ENCODE measurements around the gene TRIM13.
A peak's percentile ranks its signal among the peaks of the same experiment; 100 is the strongest.
"Not testable (repeated sequence)": the region's sequence is repeated elsewhere in the genome, so short reads cannot be mapped to it uniquely, and the experiment has no call there.

The TRIM13 gene, protein sequence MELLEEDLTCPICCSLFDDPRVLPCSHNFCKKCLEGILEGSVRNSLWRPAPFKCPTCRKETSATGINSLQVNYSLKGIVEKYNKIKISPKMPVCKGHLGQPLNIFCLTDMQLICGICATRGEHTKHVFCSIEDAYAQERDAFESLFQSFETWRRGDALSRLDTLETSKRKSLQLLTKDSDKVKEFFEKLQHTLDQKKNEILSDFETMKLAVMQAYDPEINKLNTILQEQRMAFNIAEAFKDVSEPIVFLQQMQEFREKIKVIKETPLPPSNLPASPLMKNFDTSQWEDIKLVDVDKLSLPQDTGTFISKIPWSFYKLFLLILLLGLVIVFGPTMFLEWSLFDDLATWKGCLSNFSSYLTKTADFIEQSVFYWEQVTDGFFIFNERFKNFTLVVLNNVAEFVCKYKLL

GRCh38 chr13:49996951-49997895, at the start of gene TRIM13:
TRIM13 (plus strand) TSS chr13:49997042; CDS start chr13:50011941, 14,899 bp downstream.
- peak; percentile 87 to 89 for DNase-seq

DNA sequence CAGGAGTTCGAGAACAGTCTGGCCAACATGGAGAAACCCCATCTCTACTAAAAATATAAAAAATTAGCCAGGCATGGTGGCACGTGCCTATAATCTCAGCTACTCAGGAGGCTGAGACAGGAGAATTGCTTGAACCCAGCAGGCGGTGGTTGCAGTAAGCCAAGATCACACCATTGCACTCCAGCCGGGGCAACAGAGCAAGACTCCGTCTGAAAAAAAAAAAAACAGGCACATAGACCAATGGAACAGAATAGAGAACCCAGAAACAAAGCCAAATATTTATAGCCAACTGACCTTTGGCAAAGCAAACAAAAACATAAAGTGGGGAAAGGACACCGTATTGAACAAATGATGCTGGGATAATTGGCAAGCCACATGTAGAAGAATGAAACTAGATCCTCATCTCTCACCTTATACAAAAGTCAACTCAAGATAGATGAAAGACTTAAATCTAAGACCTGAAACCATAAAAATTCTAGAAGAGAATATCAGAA, 48.0 kb upstream of the TRIM13 start:
- DNase-seq, result not testable (repeated sequence)

DNA sequence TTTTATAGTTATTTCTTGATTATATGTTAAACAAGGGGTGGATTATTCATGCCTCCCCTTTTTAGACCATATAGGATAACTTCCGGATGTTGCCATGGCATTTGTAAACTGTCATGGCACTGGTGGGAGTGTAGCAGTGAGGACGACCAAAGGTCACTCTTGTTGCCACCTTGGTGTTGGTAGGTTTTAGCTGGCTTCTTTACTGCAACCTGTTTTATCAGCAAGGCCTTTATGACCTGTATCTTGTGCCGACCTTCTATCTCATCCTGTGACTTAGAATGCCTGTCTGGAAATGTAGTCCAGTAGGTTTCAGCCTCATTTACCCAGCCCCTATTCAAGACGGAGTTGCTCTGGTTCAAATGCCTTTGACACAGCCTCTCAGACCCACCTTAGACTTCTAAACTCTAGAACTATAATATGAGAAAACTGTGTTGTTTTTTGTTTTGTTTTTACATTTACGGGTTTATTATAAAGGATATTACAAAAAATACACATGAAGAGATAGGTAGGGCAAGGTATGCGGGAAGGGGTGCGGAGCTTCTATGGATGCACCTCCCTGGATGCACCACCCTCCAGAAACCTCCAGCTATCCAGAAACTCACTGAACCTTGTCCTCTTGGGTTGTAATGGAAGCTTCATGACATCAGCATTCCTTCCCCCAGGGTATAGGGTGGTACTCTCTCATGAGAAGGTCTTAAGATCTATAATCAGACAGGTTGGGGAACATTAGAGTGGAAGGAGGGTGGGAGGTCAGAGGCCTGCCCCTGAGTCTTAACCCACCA, 44.9 kb upstream of the TRIM13 start:
- DNase-seq, result no peak

DNA sequence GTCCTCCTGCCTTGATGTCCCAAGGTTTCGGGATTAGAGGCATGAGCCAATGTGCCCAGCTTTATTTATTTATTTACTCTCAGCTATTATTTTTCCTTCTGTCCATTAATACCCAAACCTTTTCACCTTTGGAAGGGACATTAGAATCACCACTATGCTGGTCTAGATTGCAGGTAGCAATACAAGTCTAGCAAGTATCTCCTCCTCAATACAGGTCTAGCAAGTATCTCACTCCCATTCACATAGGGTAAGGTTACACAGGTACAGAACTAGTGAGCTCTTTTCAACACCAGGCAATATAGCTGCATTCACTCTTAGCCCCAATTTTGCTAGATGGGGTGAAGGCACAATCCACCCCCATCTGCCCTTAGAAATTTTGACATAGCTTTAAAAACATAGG, 43.3 kb upstream of the TRIM13 start:
- no peak for DNase-seq

- no peak for DNase-seq
Measured at GRCh38 chr13:49954674-49955455, 42.0 kb upstream of the TRIM13 start.

DNA sequence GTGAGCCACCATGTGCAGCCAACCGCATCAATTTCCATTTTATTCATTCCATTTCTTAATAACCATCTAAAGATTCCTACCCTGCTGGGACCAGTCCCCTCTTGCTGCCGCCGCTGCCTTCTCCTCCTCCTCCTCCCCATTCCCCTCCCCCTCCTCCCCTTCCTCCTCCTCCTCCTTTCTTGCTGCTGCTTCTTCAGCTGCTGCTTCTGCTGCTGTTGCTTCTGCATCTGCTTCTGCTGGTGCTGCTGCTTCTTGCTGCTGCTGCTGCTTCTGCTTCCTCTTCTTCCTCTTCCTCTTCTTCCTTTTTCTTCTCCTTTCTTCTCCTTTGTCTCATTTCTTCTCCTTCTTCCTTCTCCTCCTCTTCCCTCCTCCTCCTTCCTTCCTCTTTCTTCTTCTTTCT, 40.7 kb upstream of the TRIM13 start:
- DNase-seq, result no peak

- DNase-seq, result no peak
Measured at GRCh38 chr13:49958321-49958720, 38.5 kb upstream of the TRIM13 start.

- no peak for DNase-seq
Measured at GRCh38 chr13:49967456-49967855, 29.4 kb upstream of the TRIM13 start.

DNA sequence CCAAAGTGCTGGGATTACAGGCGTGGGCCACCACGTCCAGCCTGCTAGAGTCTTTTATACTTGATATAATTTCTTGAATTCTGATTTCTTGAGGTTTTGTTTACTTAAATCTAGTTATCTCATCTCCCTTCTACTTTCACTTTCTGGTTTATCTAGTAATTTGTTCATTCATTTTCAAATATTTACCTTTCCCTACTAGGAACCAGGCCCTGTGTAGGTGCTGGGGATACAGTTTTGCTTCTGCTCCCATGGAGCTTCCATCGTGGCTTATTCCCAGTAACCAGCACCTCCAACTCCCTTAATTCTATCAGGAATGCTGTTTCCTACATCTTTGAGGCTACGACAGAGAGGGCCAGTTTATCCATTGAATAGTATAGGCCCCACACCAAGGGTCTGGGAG, 24.1 kb upstream of the TRIM13 start:
- DNase-seq, result no peak

GRCh38 chr13:49975826-49976225, 21.0 kb upstream of the TRIM13 start:
- DNase-seq, result no peak

GRCh38 chr13:49976314-49977258, 20.3 kb upstream of the TRIM13 start:
- DNase-seq, result peak; percentile 75 to 77

DNA sequence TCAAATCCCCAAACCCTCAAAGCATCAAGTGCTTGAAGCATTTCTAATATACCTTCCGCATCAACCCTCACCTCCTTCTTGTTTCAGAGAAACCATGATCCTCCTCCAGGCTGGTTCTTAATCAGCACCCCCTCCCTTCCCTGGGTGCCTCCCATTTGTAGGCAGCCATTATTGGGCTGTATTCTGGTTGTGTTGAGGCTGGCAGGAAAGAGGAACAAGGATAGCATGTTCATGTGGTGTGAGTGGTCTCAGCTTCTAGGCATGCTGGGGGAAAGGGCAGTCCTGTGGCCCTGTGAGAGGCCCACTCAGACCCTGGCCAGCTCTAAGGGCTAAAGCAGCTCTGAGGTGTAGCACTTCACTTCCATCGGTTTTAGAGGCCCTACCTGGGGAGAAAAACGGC, 18.9 kb upstream of the TRIM13 start:
- DNase-seq, result no peak

GRCh38 chr13:49980266-49980665, 16.6 kb upstream of the TRIM13 start:
- DNase-seq, result no peak

- no peak for DNase-seq
Measured at GRCh38 chr13:49985129-49985528, 11.7 kb upstream of the TRIM13 start.

- DNase-seq, result no peak
Measured at GRCh38 chr13:49986471-49986870, 10.4 kb upstream of the TRIM13 start.

- DNase-seq, result not testable (repeated sequence)
Measured at GRCh38 chr13:49990612-49991011, 6.2 kb upstream of the TRIM13 start.

DNA sequence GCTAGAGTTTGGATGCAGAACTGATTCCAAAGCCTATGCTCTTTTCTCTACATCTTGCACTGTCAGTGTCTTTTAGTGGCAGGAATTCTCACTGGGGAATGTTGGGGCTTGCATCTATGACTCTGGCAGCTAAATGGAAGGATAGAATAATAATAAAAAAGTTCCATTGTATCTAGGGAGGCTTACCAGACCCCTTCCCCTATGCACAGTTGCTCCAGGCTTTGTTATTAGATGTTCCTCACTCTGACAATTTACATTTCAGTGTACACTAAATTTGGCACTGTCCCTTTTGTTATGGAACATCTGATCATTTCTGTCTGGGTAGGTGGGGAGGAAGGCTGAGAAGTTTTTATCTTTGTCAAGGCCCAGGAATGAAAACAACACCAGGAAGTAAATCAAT, 3.7 kb upstream of the TRIM13 start:
- DNase-seq, result no peak

DNA sequence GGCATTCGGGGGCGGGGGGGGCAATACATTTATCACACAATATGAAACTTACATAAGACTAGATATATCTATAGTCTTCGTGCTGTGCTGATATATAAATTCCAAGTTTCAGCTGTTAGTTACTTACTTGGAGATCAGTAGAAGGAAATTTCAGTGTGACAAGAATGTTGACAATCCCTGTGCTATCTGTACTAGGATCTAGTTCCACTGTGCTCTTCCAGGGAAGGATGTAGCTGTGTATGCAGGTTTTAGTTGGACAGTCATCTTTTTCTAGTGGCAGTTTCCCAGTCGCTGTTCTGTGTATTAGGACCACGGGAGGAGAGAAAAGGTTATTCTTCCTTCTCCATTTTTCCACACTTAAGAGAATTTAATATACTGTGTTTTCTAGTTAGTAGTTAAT, 3.2 kb upstream of the TRIM13 start:
- DNase-seq, result no peak

DNA sequence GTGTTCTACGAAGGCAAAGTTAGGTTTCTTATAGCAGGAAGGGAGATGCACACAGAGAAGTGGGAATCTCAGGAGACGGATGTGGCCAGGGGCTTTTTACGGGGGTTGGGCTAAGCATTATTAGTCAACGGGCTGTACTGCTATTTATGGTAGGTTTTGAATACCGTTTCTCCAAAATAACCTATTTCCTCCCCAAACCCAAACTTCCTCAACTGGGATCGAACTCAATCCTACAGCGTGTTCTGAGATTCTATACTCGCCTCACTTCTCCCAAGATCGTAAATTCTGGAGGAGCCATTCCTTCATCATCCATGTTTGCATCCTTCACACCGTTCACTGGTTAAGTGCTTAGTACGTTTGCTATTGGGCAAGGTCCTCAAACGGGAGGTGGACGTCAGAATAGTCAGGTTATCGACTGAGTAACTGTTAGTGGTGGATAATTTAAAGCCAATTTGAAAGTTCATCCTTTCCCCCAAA, 1.2 kb upstream of the TRIM13 start:
- DNase-seq, result peak in 1 of 2 experiments; percentile 21

DNA sequence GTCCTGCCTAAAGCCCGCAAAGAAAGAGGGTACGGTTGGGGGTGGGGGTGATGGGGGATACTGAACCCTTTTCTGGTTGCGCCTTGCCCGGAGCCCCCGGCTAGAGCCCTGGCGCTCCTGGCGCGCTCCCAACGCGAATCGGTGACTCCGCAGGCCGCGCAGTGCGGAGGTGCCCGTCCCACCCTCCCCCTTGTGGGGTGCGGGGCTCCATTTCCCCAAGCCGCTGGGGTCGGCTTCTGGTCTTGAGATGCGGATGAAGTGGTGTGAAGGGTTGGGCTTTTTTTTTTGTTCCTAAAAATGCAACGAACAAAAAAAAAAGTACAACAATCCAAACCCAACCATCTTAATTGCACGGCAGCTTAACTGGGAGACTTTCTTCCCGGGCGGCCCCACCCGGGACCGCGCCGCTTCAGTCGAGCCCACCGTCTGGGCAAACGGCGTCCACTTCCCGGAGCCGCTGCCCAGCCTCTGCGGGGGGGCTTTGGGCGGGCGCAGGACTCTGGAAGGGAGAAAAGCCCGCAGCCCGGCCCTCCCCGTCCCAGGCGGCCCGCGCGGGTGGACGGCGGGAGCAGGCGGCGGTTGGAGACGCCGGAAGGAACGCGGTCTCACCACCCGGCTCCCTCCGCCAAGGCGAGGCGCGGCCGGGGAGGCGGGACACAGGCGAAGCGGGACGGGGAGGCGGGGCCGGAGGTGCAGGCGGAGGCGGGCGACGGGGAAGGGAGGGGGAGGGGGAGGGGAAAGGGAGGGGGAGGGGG, 504 bp upstream of the TRIM13 start:
- DNase-seq, result peak; percentile 88 to 89
